Mesenchymal stem cell (in vitro differentiated cells and primary cell): ENCODE results near the gene TLR8.

Experiments
- DNase-seq: peaks from one replicate; pipeline ENCODE4 v3.0.0-alpha.2; 2013
- H2AFZ ChIP-seq: one replicate; pipeline ENCODE4 v1.6.1; 2013; ENCODE audit warnings: low read depth, mild to moderate bottlenecking, control low read depth, inconsistent platforms, low read length, moderate library complexity
- H2AK5ac ChIP-seq: 2 replicates; pipeline ENCODE4 v1.6.1; 2013; ENCODE audit warnings: low read length, moderate library complexity, mild to moderate bottlenecking, inconsistent platforms; ENCODE audit not compliant: severe bottlenecking
- H2BK120ac ChIP-seq: one replicate; pipeline ENCODE4 v1.6.1; 2013; ENCODE audit warnings: low read depth, mild to moderate bottlenecking, inconsistent platforms, low read length, moderate library complexity
- H2BK12ac ChIP-seq, 2 experiments: one replicate each; pipeline ENCODE4 v1.6.1; 2013; ENCODE audit warnings: inconsistent platforms in 2 of 2, low read length in 2 of 2, mild to moderate bottlenecking in 2 of 2, moderate library complexity in 2 of 2, control low read depth in 1 of 2
- H2BK15ac ChIP-seq: one replicate; pipeline ENCODE4 v1.6.1; 2013; ENCODE audit warnings: mild to moderate bottlenecking, low read depth, inconsistent platforms; ENCODE audit not compliant: poor library complexity, severe bottlenecking
- H2BK5ac ChIP-seq: 2 replicates; pipeline ENCODE4 v1.6.1; 2013; ENCODE audit warnings: low read depth, mild to moderate bottlenecking, low read length, control low read depth, inconsistent platforms; ENCODE audit not compliant: poor library complexity, severe bottlenecking
- H3K14ac ChIP-seq, 2 experiments: one replicate each; pipeline ENCODE4 v1.6.1; 2013; ENCODE audit warnings: inconsistent platforms in 2 of 2, low read length in 2 of 2, control low read depth in 1 of 2, mild to moderate bottlenecking in 1 of 2, moderate library complexity in 1 of 2
- H3K18ac ChIP-seq, 2 experiments: one replicate each; pipeline ENCODE4 v1.6.1; 2013; ENCODE audit warnings: inconsistent platforms in 2 of 2, low read length in 2 of 2, control low read depth in 1 of 2, low read depth in 1 of 2, mild to moderate bottlenecking in 1 of 2
- H3K23ac ChIP-seq, 2 experiments: one replicate each; pipeline ENCODE4 v1.6.1; 2013; ENCODE audit warnings: inconsistent platforms in 2 of 2, low read length in 2 of 2, mild to moderate bottlenecking in 2 of 2, moderate library complexity in 2 of 2, control low read depth in 1 of 2
- H3K27ac ChIP-seq: 2 replicates; pipeline ENCODE4 v1.5.1; 2013; ENCODE audit warnings: mild to moderate bottlenecking, moderate library complexity, low read length, control low read depth, inconsistent platforms; ENCODE audit not compliant: poor library complexity, severe bottlenecking
- H3K27me3 ChIP-seq, 2 experiments: 2 replicates each; pipeline versions ENCODE4 v1.6.1 to v1.7.0; 2013; ENCODE audit warnings: low read length in 2 of 2, mild to moderate bottlenecking in 2 of 2, moderate library complexity in 2 of 2, control low read depth in 1 of 2, inconsistent platforms in 1 of 2; ENCODE audit not compliant: control insufficient read depth in 1 of 2, insufficient read depth in 1 of 2
- H3K36me3 ChIP-seq, 2 experiments: 2 replicates each; pipeline versions ENCODE4 v1.6.1 to v1.7.0; 2013; ENCODE audit warnings: low read length in 2 of 2, control low read depth in 1 of 2, inconsistent platforms in 1 of 2, low read depth in 1 of 2, mild to moderate bottlenecking in 1 of 2; ENCODE audit not compliant: insufficient read depth in 2 of 2, control insufficient read depth in 1 of 2
- H3K4ac ChIP-seq, 2 experiments: one replicate each; pipeline ENCODE4 v1.6.1; 2013; ENCODE audit warnings: inconsistent platforms in 2 of 2, low read length in 2 of 2, mild to moderate bottlenecking in 2 of 2, moderate library complexity in 2 of 2, control low read depth in 1 of 2, low read depth in 1 of 2
- H3K4me1 ChIP-seq: 2 replicates; pipeline ENCODE4 v1.6.1; 2013; ENCODE audit warnings: low read depth, low read length, control low read depth; ENCODE audit not compliant: control insufficient read depth, insufficient read depth
- H3K4me2 ChIP-seq: 2 replicates; pipeline ENCODE4 v1.6.1; 2013; ENCODE audit warnings: low read length, mild to moderate bottlenecking, inconsistent platforms; ENCODE audit not compliant: poor library complexity, severe bottlenecking
- H3K4me3 ChIP-seq, 2 experiments: 2 replicates each; pipeline versions ENCODE4 v1.5.1 to v1.7.0; 2013; ENCODE audit warnings: low read length in 2 of 2, mild to moderate bottlenecking in 2 of 2, control low read depth in 1 of 2, low read depth in 1 of 2; ENCODE audit not compliant: insufficient read depth in 1 of 2
- H3K79me1 ChIP-seq: replicated peaks from 2 replicates; pipeline ENCODE4 v1.6.1; 2013; ENCODE audit warnings: mild to moderate bottlenecking, control low read depth, low read length, inconsistent platforms; ENCODE audit not compliant: poor library complexity, severe bottlenecking
- H3K9ac ChIP-seq: 2 replicates; pipeline ENCODE4 v1.7.0; 2013; ENCODE audit warnings: mild to moderate bottlenecking, low read length, moderate library complexity
- H3K9me3 ChIP-seq: 2 replicates; pipeline ENCODE4 v1.7.0; 2013; ENCODE audit warnings: mild to moderate bottlenecking, low read length; ENCODE audit not compliant: control insufficient read depth
- H4K8ac ChIP-seq: one replicate; pipeline ENCODE4 v1.6.1; 2013; ENCODE audit warnings: inconsistent platforms, mild to moderate bottlenecking, low read length, moderate library complexity
- H4K91ac ChIP-seq: one replicate; pipeline ENCODE4 v1.6.1; 2013; ENCODE audit warnings: mild to moderate bottlenecking, low read length, inconsistent platforms
- WGBS: methylation state at CpG from one replicate; pipeline ENCODE4 v1.1.7; 2013; ENCODE audit warnings: mixed read lengths; 5-methylcytosine and 5-hydroxymethylcytosine counted together

Gene TLR8

GRCh38 chrX:12920990-12921389 is 14.6 kb downstream of the TLR8 start:
- Histone ChIP-seq H3K4me2 (no peak overlapping the region), H3K27ac (no peak overlapping the region), H3K9ac (no peak overlapping the region), H3K4me3 (no peak overlapping the region), H3K23ac (no peak overlapping the region), H2AFZ (no peak overlapping the region), H2BK12ac (no peak overlapping the region), H2BK5ac (no peak overlapping the region), H2BK15ac (no peak overlapping the region), H3K4ac (no peak overlapping the region), H2AK5ac (no peak overlapping the region), H3K79me1 (no peaks in the 10 kb centered on the region), H3K9me3 (no peaks in the 10 kb centered on the region), H3K27me3 (peaks cover 0 to 6% of the 10 kb centered on the region in 2 experiments), H3K14ac (no peak overlapping the region), H3K4me1 (no peaks in the 10 kb centered on the region), H4K91ac (no peak overlapping the region), H4K8ac (no peak overlapping the region), H3K36me3 (no peaks in the 10 kb centered on the region), H3K18ac (no peak overlapping the region), H2BK120ac (no peak overlapping the region)
- 75% methylated on average over 6 of the region's 8 CpGs for WGBS
- DNase-seq: no peak

DNA sequence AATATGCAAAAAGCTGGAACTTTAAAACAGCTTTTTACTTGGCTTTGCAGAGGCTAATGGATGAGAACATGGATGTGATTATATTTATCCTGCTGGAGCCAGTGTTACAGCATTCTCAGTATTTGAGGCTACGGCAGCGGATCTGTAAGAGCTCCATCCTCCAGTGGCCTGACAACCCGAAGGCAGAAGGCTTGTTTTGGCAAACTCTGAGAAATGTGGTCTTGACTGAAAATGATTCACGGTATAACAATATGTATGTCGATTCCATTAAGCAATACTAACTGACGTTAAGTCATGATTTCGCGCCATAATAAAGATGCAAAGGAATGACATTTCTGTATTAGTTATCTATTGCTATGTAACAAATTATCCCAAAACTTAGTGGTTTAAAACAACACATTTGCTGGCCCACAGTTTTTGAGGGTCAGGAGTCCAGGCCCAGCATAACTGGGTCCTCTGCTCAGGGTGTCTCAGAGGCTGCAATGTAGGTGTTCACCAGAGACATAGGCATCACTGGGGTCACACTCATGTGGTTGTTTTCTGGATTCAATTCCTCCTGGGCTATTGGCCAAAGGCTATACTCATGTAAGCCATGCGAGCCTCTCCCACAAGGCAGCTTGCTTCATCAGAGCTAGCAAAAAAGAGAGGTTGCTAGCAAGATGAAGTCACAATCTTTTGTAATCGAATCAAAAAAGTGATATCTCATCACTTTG is 15.6 kb downstream of the TLR8 start:
- Histone ChIP-seq H3K9ac (no peak overlapping the region), H2BK12ac (no peak overlapping the region), H3K18ac (no peak overlapping the region), H2BK120ac (no peak overlapping the region), H3K36me3 (no peaks in the 10 kb centered on the region), H3K4me2 (no peak overlapping the region), H2AFZ (no peak overlapping the region), H3K4ac (no peak overlapping the region), H4K91ac (no peak overlapping the region), H3K4me1 (no peaks in the 10 kb centered on the region), H4K8ac (no peak overlapping the region), H3K4me3 (no peak overlapping the region), H2AK5ac (no peak overlapping the region), H3K27ac (no peak overlapping the region), H3K14ac (no peak overlapping the region), H3K79me1 (no peaks in the 10 kb centered on the region), H2BK15ac (no peak overlapping the region), H2BK5ac (no peak overlapping the region), H3K27me3 (peaks cover 0 to 2% of the 10 kb centered on the region in 2 experiments), H3K9me3 (no peaks in the 10 kb centered on the region), H3K23ac (no peak overlapping the region)
- DNase-seq: no peak
- WGBS: 89% methylated on average over 4 of the region's 10 CpGs

GRCh38 chrX:12922599-12922919 is 16.1 kb downstream of the TLR8 start:
- H3K36me3 ChIP-seq: no peaks in the 10 kb centered on the region
- no peak overlapping the region for H3K4me3 ChIP-seq
- H4K8ac ChIP-seq: no peak overlapping the region
- no peaks in the 10 kb centered on the region for H3K79me1 ChIP-seq
- no peak overlapping the region for H2BK120ac ChIP-seq
- H3K27me3 ChIP-seq: no peaks in the 10 kb centered on the region
- H2BK15ac ChIP-seq: no peak overlapping the region
- no peak overlapping the region for H3K23ac ChIP-seq
- H3K18ac ChIP-seq: no peak overlapping the region
- no peaks in the 10 kb centered on the region for H3K9me3 ChIP-seq
- H2AFZ ChIP-seq: no peak overlapping the region
- DNase-seq: no peak
- no peak overlapping the region for H3K14ac ChIP-seq
- H2BK5ac ChIP-seq: no peak overlapping the region
- H3K27ac ChIP-seq: no peak overlapping the region
- H3K4me1 ChIP-seq: no peaks in the 10 kb centered on the region
- no peak overlapping the region for H3K4ac ChIP-seq
- H2BK12ac ChIP-seq: no peak overlapping the region
- no peak overlapping the region for H4K91ac ChIP-seq
- H3K9ac ChIP-seq: no peak overlapping the region
- H2AK5ac ChIP-seq: no peak overlapping the region
- no peak overlapping the region for H3K4me2 ChIP-seq

DNA sequence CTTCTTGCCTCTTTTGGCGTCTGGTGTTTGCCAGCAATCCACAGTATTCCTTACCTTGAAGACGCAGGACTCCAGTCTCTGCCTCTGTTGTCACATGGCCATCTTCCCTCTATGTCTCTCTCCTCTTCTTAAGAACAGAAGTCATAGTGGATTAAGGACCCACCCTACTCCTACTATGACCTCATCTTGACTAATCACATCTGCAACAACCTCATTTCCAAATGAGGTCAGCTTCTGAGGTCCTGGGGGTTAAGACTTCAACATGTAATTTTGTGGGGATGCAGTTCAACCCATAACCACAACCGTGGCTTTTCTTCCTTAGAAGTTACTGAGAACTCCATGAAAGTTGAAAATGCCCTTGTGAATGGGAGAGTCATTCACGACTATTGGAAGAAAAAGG is 23.3 kb downstream of the TLR8 start:
- Histone ChIP-seq H3K4me1 (no peaks in the 10 kb centered on the region), H3K79me1 (no peaks in the 10 kb centered on the region), H4K91ac (no peak overlapping the region), H3K23ac (no peak overlapping the region), H3K14ac (no peak overlapping the region), H3K18ac (no peak overlapping the region), H3K4me3 (no peak overlapping the region), H3K4ac (no peak overlapping the region), H4K8ac (no peak overlapping the region), H2AFZ (no peak overlapping the region), H2BK12ac (no peak overlapping the region), H2AK5ac (no peak overlapping the region), H3K27ac (no peak overlapping the region), H3K36me3 (no peaks in the 10 kb centered on the region), H3K9me3 (peaks cover 12% of the 10 kb centered on the region), H3K9ac (no peak overlapping the region), H2BK120ac (no peak overlapping the region), H3K27me3 (peaks cover 0 to 4% of the 10 kb centered on the region in 2 experiments), H2BK5ac (no peak overlapping the region), H2BK15ac (no peak overlapping the region), H3K4me2 (no peak overlapping the region)
- no peak for DNase-seq
- WGBS: 75% methylated on average over 3 of the region's 4 CpGs
